H1 (cell line): ENCODE results near the gene SLC30A7. TPM values are rescaled to one million over a fixed set of nuclear protein-coding genes. Genes with fewer than 3 reads are reported as not detected.

ENCODE experiments used
- BACH1 ChIP-seq: IDR thresholded peaks from 2 replicates; pipeline ENCODE4 v1.6.1; 2012; ENCODE audit warnings: low read length, improper control_type of control experiment
- CTCF ChIP-seq, 3 experiments: IDR thresholded peaks; 1 replicate in 2 of 3; 2 replicates in 1 of 3; pipeline versions ENCODE4 v1.5.1 to v1.6.1; 2011; ENCODE audit warnings: low read length in 3 of 3, mild to moderate bottlenecking in 3 of 3, inconsistent platforms in 2 of 3, low read depth in 1 of 3, moderate library complexity in 1 of 3; ENCODE audit not compliant: insufficient read depth in 1 of 3; ENCODE audit errors: control extremely low read depth in 1 of 3
- SP2 ChIP-seq: IDR thresholded peaks from 2 replicates; pipeline ENCODE4 v1.6.1; 2012; ENCODE audit warnings: mild to moderate bottlenecking, low read length, inconsistent platforms
- SRF ChIP-seq: IDR thresholded peaks from 2 replicates; pipeline ENCODE4 v1.6.1; 2011; ENCODE audit warnings: mild to moderate bottlenecking, low read depth, low read length, moderate library complexity
- polyA plus RNA-seq, 7 experiments: library from polyadenylated mRNA; depleted of rRNA in 3 of 7; stranded (reverse) in 5 of 7; unstranded in 2 of 7; fragments of >200 nt in 5 of 7; fragments of 200-250 nt in 2 of 7; gene quantifications; 1 replicate in 5 of 7; 2 replicates in 1 of 7; 4 replicates in 1 of 7; pipeline versions ENCODE4 v1.2.1 to v1.2.3, GENCODE V29; 2011 to 2013; ENCODE audit warnings: missing spikeins in 2 of 7, mixed read lengths in 2 of 7
- total RNA-seq: library from RNA; stranded (reverse); fragmentation: NEBNext Ultra II Directional; extraction: Animal tissue kit (Norgen Biotek cat#: 25700); gene quantifications from 2 replicates; pipeline ENCODE4 v1.2.1, GENCODE V29; 2021

Gene SLC30A7
- total and polyA plus RNA-seq, 2 of the 8 experiments (the other 6 are each of a cell fraction or from before 2014, with no cell fraction given): 5.5 to 22.1 TPM

DNA sequence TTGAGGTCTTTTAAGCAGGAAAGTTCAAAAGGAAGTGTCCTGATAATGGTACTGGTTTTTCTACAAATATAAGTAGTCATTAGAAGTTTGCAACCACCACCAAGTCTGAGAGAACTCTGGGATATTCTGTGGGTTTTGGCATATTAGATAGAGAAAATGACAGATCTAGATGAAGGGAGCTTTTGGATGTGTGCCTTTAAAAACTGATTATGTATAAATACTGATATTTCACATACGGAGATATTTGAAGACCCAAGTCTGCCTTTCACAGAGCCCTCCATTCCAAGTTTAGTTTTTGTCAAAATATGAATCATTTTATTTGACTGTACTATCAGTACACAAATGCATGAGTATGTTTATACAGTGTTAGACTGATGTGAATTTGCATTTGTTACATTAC is 81.0 kb downstream of the SLC30A7 start (continued):
- TF ChIP-seq SRF (no peak), CTCF (IDR thresholded peaks at IDR 0.05; ENCODE audit: control extremely low read depth in 1 of 3, insufficient read depth in 1 of 3, low read depth in 1 of 3, low read length in 3 of 3) (no peak), BACH1 (no peak), SP2 (no peak)
